ENCODE results near the gene HRK. TPM values are rescaled to one million over a fixed set of nuclear protein-coding genes. Genes with fewer than 3 reads are reported as not detected.

The HRK gene
- total and polyA plus RNA-seq, 10 of the 15 experiments (the other 5 are each of a cell fraction or from before 2014, with no cell fraction given) = not detected

DNA sequence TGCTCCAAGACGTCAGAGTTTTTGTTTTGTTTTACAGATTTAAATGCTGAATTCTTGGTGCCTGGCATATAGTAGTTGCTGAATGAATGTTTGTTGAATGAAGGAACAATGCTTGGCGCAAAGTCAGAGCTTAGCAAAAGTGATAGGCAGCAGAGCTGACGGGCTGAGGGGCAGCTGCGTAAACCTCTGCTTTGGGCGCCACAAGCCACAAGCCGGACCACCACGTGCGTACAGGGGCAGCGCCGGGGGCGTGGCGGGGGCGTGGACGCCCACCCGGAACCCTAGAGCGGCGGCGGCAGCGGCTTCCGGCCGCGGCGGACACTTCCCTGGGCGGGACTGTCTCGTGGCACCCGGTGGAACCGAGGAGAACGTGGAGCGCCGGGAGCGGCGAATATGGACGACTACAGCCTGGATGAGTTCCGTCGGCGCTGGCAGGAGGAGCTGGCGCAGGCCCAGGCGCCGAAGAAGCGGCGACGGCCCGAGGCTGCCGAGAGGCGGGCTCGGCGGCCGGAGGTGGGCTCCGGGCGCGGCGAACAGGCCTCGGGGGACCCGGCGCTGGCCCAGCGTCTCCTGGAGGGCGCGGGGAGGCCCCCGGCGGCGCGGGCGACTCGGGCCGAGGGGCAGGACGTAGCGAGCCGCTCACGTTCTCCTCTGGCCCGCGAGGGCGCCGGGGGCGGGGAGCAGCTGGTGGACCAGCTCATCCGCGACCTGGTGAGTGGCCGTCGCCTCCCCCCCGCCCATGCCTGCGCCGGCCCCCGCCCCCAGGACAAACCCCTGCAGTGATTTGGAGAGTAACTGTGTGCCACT is 29.6 kb upstream of the HRK start, which contains the start of gene FBXW8 (continued):
- TF ChIP-seq RCOR1 (conservative IDR thresholded peaks at IDR 0.05; ENCODE audit: low read depth, low read length) (no peak), NR2F1 (conservative IDR thresholded peaks at IDR 0.05) (peak; percentile 70), SMAD5 (IDR thresholded peaks at IDR 0.05; ENCODE audit: low read depth) (no peak), BRCA1 (IDR thresholded peaks at IDR 0.05; ENCODE audit: low read depth, low read length) (no peak), BACH1 (IDR thresholded peaks at IDR 0.05; ENCODE audit: borderline replicate concordance) (0 out of 2 replicates have a peak, but pooled peaks have one; percentile 37), POLR2AphosphoS5 (IDR thresholded peaks at IDR 0.05; ENCODE audit: low read length) (peak; percentile 71; the same call in 1 of the 2 replicates), TAF1 (IDR thresholded peaks at IDR 0.05; ENCODE audit: borderline replicate concordance, low read depth, low read length) (peak; percentile 75; the same call in 1 of the 2 replicates), GATAD2B (conservative IDR thresholded peaks at IDR 0.05; ENCODE audit: low read depth) (peak; percentile 95)
- TF ChIP-seq, protein P1, sequence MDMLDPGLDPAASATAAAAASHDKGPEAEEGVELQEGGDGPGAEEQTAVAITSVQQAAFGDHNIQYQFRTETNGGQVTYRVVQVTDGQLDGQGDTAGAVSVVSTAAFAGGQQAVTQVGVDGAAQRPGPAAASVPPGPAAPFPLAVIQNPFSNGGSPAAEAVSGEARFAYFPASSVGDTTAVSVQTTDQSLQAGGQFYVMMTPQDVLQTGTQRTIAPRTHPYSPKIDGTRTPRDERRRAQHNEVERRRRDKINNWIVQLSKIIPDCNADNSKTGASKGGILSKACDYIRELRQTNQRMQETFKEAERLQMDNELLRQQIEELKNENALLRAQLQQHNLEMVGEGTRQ (IDR thresholded peaks at IDR 0.05; ENCODE audit: borderline replicate concordance, low read depth, low read length) = no peak; the same call in 1 of the 2 replicates
- TF ChIP-seq, protein P2, sequence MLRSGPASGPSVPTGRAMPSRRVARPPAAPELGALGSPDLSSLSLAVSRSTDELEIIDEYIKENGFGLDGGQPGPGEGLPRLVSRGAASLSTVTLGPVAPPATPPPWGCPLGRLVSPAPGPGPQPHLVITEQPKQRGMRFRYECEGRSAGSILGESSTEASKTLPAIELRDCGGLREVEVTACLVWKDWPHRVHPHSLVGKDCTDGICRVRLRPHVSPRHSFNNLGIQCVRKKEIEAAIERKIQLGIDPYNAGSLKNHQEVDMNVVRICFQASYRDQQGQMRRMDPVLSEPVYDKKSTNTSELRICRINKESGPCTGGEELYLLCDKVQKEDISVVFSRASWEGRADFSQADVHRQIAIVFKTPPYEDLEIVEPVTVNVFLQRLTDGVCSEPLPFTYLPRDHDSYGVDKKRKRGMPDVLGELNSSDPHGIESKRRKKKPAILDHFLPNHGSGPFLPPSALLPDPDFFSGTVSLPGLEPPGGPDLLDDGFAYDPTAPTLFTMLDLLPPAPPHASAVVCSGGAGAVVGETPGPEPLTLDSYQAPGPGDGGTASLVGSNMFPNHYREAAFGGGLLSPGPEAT (IDR thresholded peaks at IDR 0.05; ENCODE audit: low read depth) = peak; percentile 48; the same call in 1 of the 2 replicates

Data from GM12878 (cell line).